Transverse colon (tissue), 4 donors: Measurements from ENCODE around the gene COMMD7. TPM values are rescaled to one million over a fixed set of nuclear protein-coding genes. Genes with fewer than 3 reads are reported as not detected.

Experiments used
- DNase-seq: peaks from one replicate; pipeline ENCODE4 v3.0.0-alpha.2; 2019
- H3K27ac ChIP-seq, 4 donors: fragments of 200-600 bp; sonication (generic); 2 replicates each; pipeline ENCODE4 v1.5.1; 2016 to 2018; ENCODE audit warnings: inconsistent platforms in 4 of 4
- H3K27me3 ChIP-seq: fragments of 200-600 bp; sonication (generic); 2 replicates; pipeline ENCODE4 v1.5.1; 2017; ENCODE audit warnings: inconsistent platforms
- H3K36me3 ChIP-seq, 4 donors: fragments of 200-600 bp; sonication (generic); 2 replicates each; pipeline ENCODE4 v1.5.1; 2017 to 2019; ENCODE audit warnings: inconsistent platforms in 4 of 4
- H3K4me1 ChIP-seq, 4 donors: fragments of 200-600 bp; sonication (generic); 2 replicates each; pipeline ENCODE4 v1.5.1; 2017 to 2020; ENCODE audit warnings: inconsistent platforms in 4 of 4
- H3K4me3 ChIP-seq, 4 donors: fragments of 200-600 bp; sonication (generic); 1 replicate in 1 of 4; 2 replicates in 3 of 4; pipeline versions ENCODE4 v1.5.1 to v1.6.1; 2017 to 2019; ENCODE audit warnings: inconsistent platforms in 4 of 4
- H3K9me3 ChIP-seq, 2 donors: fragments of 200-600 bp; sonication (generic); 2 replicates each; pipeline ENCODE4 v1.5.1; 2017 to 2019; ENCODE audit warnings: inconsistent platforms in 2 of 2
- EP300 ChIP-seq: sonication (generic); formaldehyde crosslinking; IDR thresholded peaks from one replicate; pipeline ENCODE4 v1.6.1; 2017; ENCODE audit warnings: antibody characterized with exemption, low read depth
- POLR2A ChIP-seq: fragments of 450-650 bp; IDR thresholded peaks from one replicate; pipeline ENCODE4 v1.6.1; 2016; ENCODE audit warnings: antibody characterized with exemption, mild to moderate bottlenecking, moderate library complexity
- POLR2AphosphoS5 ChIP-seq, 3 donors: sonication (generic); formaldehyde crosslinking; IDR thresholded peaks; one replicate each; pipeline ENCODE4 v1.6.1; 2016; ENCODE audit warnings: antibody characterized with exemption in 3 of 3
- WGBS, 2 donors: methylation state at CpG; one replicate each; pipeline ENCODE4 v1.1.5; 2018; ENCODE audit warnings: low coverage in 1 of 2; 5-methylcytosine and 5-hydroxymethylcytosine counted together
- in situ Hi-C, 4 donors: fragments of 200-750 bp; cut with MboI; loops; one replicate each; pipeline versions ENCODE4 v1.15.0 to v1.15.1; 2017; ENCODE audit warnings: low sequenced_read_pairs in 3 of 4, low pct_ligation_motif_present in 1 of 4, low pct_unique_long_range_greater_than_20kb in 1 of 4
- intact Hi-C: fragments of 100-400 bp; cut with DNase I; formaldehyde crosslinking; loops from one replicate; pipeline ENCODE4 v1.15.1; 2023; ENCODE audit warnings: low total_unique reads
- total RNA-seq, 4 donors: library from RNA; depleted of rRNA; stranded (reverse); fragments of >200 nt; gene quantifications; one replicate each; pipeline ENCODE4 v1.1.0, GENCODE V29; 2016
- TF ChIP-seq, protein P1 (sequence below), 5 experiments: fragments of 200-600 bp in 3 of 5; fragments of 450-650 bp in 2 of 5; sonication (generic) in 3 of 5; IDR thresholded peaks; 1 replicate in 2 of 5; 2 replicates in 3 of 5; pipeline ENCODE4 v1.5.1; 2016 to 2017; ENCODE audit warnings: antibody characterized with exemption in 5 of 5, inconsistent platforms in 3 of 5, mild to moderate bottlenecking in 2 of 5, moderate library complexity in 1 of 5

COMMD7 gene
- total RNA-seq, 4 donors from 2014 or later = 14.3 to 24.8 (median 20.2) TPM

DNA sequence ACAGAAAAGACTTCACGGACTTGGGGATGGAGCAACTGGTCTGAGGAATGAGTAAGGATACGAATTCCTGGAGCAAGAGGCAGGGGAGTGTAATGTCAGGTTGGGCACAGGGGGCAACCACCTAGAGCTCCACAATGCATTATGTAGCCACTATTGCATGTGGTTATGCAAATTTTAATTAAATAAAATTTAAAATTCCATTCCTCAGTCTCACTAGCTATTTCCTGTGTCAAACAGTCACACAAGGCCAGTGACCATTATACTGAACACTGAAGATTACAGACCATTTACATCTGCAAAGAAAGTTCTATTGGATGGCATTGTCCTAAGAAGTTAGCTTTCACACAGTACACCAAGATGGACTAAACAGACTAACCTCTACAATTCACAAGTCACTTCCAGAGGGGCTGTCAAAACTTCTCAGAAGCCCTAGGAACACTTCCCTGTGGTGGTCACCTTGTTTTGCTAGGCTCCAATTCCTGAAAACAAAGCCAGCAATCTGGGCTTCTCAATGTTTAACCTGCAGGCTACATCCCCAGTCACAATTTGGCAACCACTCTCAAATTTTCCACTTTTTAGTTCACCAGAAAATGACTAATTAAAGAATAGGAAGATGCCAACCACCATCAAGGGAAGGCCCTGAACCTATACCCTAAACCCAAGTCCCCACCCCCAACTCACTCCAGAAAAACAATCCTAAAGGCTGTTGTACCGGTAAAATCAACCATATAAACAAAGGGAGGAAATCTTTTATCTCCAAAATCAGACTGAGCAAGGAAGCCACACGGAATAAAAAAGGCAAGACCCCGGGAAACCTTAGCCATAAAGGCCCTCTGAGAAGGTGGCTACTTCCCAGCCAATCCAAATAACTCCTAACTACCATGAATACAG, 35.3 kb downstream of the COMMD7 start:
- Histone ChIP-seq H3K27ac (no peak overlapping the region), H3K4me3 (no peak overlapping the region), H3K27me3 (no peaks in the 10 kb centered on the region), H3K4me1 (no peaks in the 10 kb centered on the region), H3K36me3 (peaks cover 0 to 24% (median 8%) of the 10 kb centered on the region in 4 donors), H3K9me3 (no peaks in the 10 kb centered on the region)
- TF ChIP-seq POLR2AphosphoS5 (IDR thresholded peaks at IDR 0.05) (no peak), POLR2A (no peak), EP300 (no peak)
- TF ChIP-seq, protein P1, sequence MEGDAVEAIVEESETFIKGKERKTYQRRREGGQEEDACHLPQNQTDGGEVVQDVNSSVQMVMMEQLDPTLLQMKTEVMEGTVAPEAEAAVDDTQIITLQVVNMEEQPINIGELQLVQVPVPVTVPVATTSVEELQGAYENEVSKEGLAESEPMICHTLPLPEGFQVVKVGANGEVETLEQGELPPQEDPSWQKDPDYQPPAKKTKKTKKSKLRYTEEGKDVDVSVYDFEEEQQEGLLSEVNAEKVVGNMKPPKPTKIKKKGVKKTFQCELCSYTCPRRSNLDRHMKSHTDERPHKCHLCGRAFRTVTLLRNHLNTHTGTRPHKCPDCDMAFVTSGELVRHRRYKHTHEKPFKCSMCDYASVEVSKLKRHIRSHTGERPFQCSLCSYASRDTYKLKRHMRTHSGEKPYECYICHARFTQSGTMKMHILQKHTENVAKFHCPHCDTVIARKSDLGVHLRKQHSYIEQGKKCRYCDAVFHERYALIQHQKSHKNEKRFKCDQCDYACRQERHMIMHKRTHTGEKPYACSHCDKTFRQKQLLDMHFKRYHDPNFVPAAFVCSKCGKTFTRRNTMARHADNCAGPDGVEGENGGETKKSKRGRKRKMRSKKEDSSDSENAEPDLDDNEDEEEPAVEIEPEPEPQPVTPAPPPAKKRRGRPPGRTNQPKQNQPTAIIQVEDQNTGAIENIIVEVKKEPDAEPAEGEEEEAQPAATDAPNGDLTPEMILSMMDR (IDR thresholded peaks at IDR 0.05) = no peak
- no peak for DNase-seq
- in situ Hi-C loops = no loop called here
- intact Hi-C loops = no loop called here
- 83 to 87% methylated on average over 5 of the region's 5 CpGs for WGBS, 2 donors

DNA sequence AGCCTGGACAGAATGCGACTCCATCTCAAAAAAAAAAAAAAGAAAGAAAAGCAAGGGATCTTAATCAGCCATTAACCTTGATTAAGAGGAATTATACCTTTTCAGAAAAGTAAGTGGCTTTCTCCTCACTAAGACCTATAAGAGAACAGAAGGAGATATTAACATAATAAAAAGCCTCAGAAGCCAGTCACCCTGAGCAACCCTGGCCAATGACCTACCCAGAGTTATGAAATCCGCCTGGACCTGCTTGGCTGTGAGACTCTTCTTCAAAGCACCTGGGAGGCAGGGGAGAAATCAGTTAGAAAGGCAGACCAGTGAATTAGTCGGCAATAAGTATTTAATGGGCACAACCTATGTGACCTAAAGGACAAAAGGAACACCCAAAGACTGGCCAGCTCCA, 36.8 kb downstream of the COMMD7 start:
- in situ Hi-C loops = no loop called here
- intact Hi-C loops = no loop called here
- no peaks in the 10 kb centered on the region for H3K27me3 ChIP-seq
- no peak overlapping the region for H3K27ac ChIP-seq
- H3K4me1 ChIP-seq = no peaks in the 10 kb centered on the region
- no peak for DNase-seq
- WGBS, 2 donors = 85 to 94% methylated on average over 2 to 3 of the region's 3 CpGs
- H3K36me3 ChIP-seq = peaks cover 0 to 28% (median 10%) of the 10 kb centered on the region in 4 donors
- TF ChIP-seq EP300 (no peak), POLR2A (no peak), POLR2AphosphoS5 (IDR thresholded peaks at IDR 0.05) (no peak)
- TF ChIP-seq, protein P1 (IDR thresholded peaks at IDR 0.05) = no peak
- no peaks in the 10 kb centered on the region for H3K9me3 ChIP-seq
- H3K4me3 ChIP-seq = no peak overlapping the region

DNA sequence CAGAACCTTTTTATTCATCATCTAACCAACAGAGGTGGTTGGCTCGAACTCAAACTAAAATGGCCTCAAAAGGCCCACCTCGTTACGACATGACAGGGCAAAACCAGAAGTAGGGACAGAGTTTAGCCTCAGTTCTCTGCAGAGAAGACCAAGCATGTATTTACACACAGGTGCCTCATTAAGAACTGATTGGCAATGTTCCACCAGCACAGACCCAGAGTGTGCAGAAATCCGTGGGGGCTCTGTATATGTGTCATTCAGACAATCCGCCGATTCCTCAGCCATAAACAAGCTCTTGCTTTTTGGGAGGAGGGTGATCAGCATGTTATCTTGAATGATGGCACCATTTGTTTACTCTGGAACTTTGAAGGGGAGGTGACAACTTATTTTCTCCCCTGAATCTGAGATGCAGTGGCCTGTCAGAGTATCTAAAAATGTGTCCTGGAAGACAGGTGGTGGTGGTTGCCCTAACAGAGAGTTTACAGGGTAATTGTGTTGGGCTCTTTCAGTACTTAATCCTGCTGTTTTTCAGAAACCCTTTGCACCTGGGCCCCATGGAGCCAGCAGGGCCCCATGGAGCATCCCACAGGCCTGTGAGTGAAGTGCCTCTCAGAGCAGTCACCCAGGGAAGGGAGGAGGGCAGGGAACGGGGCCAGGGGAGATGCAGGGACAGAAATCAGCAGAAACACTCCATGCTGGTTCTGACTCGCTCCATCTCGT, 40.4 kb downstream of the COMMD7 start:
- no peak for TF ChIP-seq POLR2AphosphoS5 (IDR thresholded peaks at IDR 0.05)
- TF ChIP-seq, protein P1 (IDR thresholded peaks at IDR 0.05) = no peak
- TF ChIP-seq EP300 = no peak
- TF ChIP-seq POLR2A = no peak
- in situ Hi-C loops = no loop called here
- Histone ChIP-seq H3K4me1 (no peaks in the 10 kb centered on the region), H3K36me3 (peaks cover 0 to 28% (median 10%) of the 10 kb centered on the region in 4 donors), H3K27me3 (no peaks in the 10 kb centered on the region), H3K27ac (no peak overlapping the region), H3K9me3 (no peaks in the 10 kb centered on the region), H3K4me3 (no peak overlapping the region)
- 88 to 93% methylated on average over 2 to 9 of the region's 9 CpGs for WGBS, 2 donors
- no peak for DNase-seq
- intact Hi-C loops = no loop called here

DNA sequence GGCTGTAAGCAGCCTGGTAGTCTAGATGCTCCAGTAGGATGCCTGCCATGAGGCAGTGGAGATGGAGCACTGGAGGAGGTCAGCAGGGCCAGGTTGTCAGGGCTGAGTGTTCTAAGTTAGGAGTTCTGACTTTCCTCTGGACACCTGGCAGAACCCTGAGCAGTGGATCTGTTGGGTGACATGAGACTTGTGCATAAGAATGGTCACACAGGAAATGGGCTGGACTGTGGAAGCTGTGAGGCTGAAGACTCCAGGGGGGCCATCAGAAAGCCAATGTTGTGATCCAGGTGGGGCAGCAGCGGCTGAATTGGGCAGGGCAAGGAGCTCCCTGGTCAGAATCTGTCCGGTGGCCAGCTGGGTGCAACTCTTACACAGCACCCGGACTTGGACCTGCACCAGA, 45.7 kb downstream of the COMMD7 start:
- Histone ChIP-seq H3K4me1 (no peaks in the 10 kb centered on the region), H3K36me3 (peaks cover 0 to under 1% (median 0%) of the 10 kb centered on the region in 4 donors), H3K4me3 (no peak overlapping the region), H3K27me3 (no peaks in the 10 kb centered on the region), H3K9me3 (no peaks in the 10 kb centered on the region), H3K27ac (no peak overlapping the region)
- DNase-seq = no peak
- 93% methylated on average over 3 of the region's 3 CpGs; no CpG with 5 or more reads in 1 of the 2 donors for WGBS, 2 donors
- in situ Hi-C loops = no loop called here
- TF ChIP-seq, protein P1 (IDR thresholded peaks at IDR 0.05) = no peak
- no peak for TF ChIP-seq EP300
- TF ChIP-seq POLR2AphosphoS5 (IDR thresholded peaks at IDR 0.05) = no peak
- no peak for TF ChIP-seq POLR2A
- intact Hi-C loops = no loop called here
